HCT116 (cell line): Measurements from ENCODE around the gene HMGN2. TPM values are rescaled to one million over a fixed set of nuclear protein-coding genes. Genes with fewer than 3 reads are reported as not detected.

Source experiments
- ATAC-seq: fragments of 200-7000 bp; cut with Tn5 transposase; 2 replicates; pipeline ENCODE4 v1.9.1; 2020; ENCODE audit warnings: mild to moderate bottlenecking, moderate library complexity
- BruUV-seq: library from RNA; stranded (reverse); fragments of 400-500 nt; replicated peaks from 2 replicates; lab custom pipeline; 2021; lab: Mats Ljungman, UMichigan
- CTCF ChIA-PET: fragments of 300-600 bp; sonication (Branson Sonifier 250); formaldehyde crosslinking; loops from one replicate; lab custom pipeline; 2021; ENCODE audit warnings: antibody characterized with exemption; lab: Charles Lee
- POLR2A ChIA-PET: fragments of 300-600, 350-600 bp; sonication (Branson Sonifier 250); formaldehyde crosslinking; loops from one replicate; lab custom pipeline; 2021; ENCODE audit warnings: antibody characterized with exemption; lab: Charles Lee
- RAD21 ChIA-PET, 2 experiments: fragments of 300-600 bp; sonication (Branson Sonifier 250); formaldehyde crosslinking; loops; one replicate each; lab custom pipeline; 2023; ENCODE audit warnings: low total read pairs in 2 of 2; ENCODE audit not compliant: uncharacterized antibody in 2 of 2, unreplicated experiment in 2 of 2, low non-redundant PET in 1 of 2; lab: Charles Lee
- DNase-seq: peaks from one replicate; pipeline ENCODE4 v3.0.0-alpha.2; 2010; ENCODE audit warnings: low read depth, low spot score
- H2AFZ ChIP-seq: fragments of 200-600 bp; shearing (Covaris generic), sonication (generic); 2 replicates; pipeline ENCODE4 v1.6.1; 2017; ENCODE audit warnings: low read depth, mixed run types, mixed read lengths, antibody characterized with exemption, low read length; ENCODE audit not compliant: poor library complexity, severe bottlenecking
- H3K27ac ChIP-seq: 2 replicates; pipeline ENCODE4 v1.5.1; 2012; ENCODE audit warnings: low read depth, low read length
- H3K27me3 ChIP-seq: fragments of 200-600 bp; sonication (generic); 2 replicates; pipeline ENCODE4 v1.6.1; 2016; ENCODE audit warnings: mixed run types, low read length, mixed read lengths; ENCODE audit not compliant: insufficient read depth
- H3K36me3 ChIP-seq, 2 experiments: fragments of 200-500 bp in 1 of 2; fragments of 200-600 bp in 1 of 2; sonication (Bioruptor generic) in 1 of 2; sonication (generic) in 1 of 2; 2 replicates each; pipeline versions ENCODE4 v1.5.1 to v1.6.1; 2014 to 2016; ENCODE audit warnings: low read length in 2 of 2, inconsistent platforms in 1 of 2, mixed read lengths in 1 of 2, mixed run types in 1 of 2; ENCODE audit not compliant: insufficient read depth in 2 of 2, control insufficient read depth in 1 of 2
- H3K4me1 ChIP-seq, 2 experiments: fragments of 200-600 bp in 1 of 2; sonication (generic) in 1 of 2; 2 replicates each; pipeline versions ENCODE4 v1.5.1 to v1.6.1; 2012 to 2017; ENCODE audit warnings: low read length in 2 of 2, inconsistent platforms in 1 of 2, mild to moderate bottlenecking in 1 of 2, mixed read lengths in 1 of 2, mixed run types in 1 of 2, moderate library complexity in 1 of 2; ENCODE audit not compliant: insufficient read depth in 2 of 2, control insufficient read depth in 1 of 2
- H3K4me2 ChIP-seq: fragments of 200-600 bp; sonication (generic); 2 replicates; pipeline ENCODE4 v1.6.1; 2017; ENCODE audit warnings: mixed run types, low read length, mixed read lengths
- H3K4me3 ChIP-seq, 2 experiments: fragments of 200-600 bp in 1 of 2; sonication (generic) in 1 of 2; replicated peaks in 1 of 2; 2 replicates each; pipeline ENCODE4 v1.5.1; 2011 to 2016; ENCODE audit warnings: low read length in 2 of 2, control low read depth in 1 of 2, low read depth in 1 of 2, mild to moderate bottlenecking in 1 of 2, mixed read lengths in 1 of 2, mixed run types in 1 of 2
- H3K79me2 ChIP-seq: fragments of 200-600 bp; sonication (generic); 2 replicates; pipeline ENCODE4 v1.6.1; 2017; ENCODE audit warnings: mild to moderate bottlenecking, mixed run types, low read length, moderate library complexity, mixed read lengths; ENCODE audit not compliant: insufficient read depth
- H3K9ac ChIP-seq: fragments of 200-600 bp; sonication (generic); 2 replicates; pipeline ENCODE4 v1.6.1; 2016; ENCODE audit warnings: low read length, mixed read lengths
- H3K9me2 ChIP-seq: fragments of 200-600 bp; sonication (generic), shearing (Covaris generic); 2 replicates; pipeline ENCODE4 v1.6.1; 2017; ENCODE audit warnings: mixed run types, mild to moderate bottlenecking, moderate library complexity; ENCODE audit not compliant: insufficient read depth
- H3K9me3 ChIP-seq, 2 experiments: fragments of 200-500 bp in 1 of 2; fragments of 200-600 bp in 1 of 2; sonication (Bioruptor generic) in 1 of 2; sonication (generic) in 1 of 2; 2 replicates each; pipeline ENCODE4 v1.6.1; 2014 to 2017; ENCODE audit warnings: low read length in 2 of 2, mixed read lengths in 2 of 2, inconsistent platforms in 1 of 2, low read depth in 1 of 2, mild to moderate bottlenecking in 1 of 2, mixed run types in 1 of 2, moderate library complexity in 1 of 2; ENCODE audit not compliant: control insufficient read depth in 1 of 2, insufficient read depth in 1 of 2
- H4K20me1 ChIP-seq: fragments of 200-600 bp; sonication (generic), shearing (Covaris generic); 2 replicates; pipeline ENCODE4 v1.6.1; 2017; ENCODE audit warnings: mixed run types, mild to moderate bottlenecking, moderate library complexity; ENCODE audit not compliant: insufficient read depth
- EGR1 ChIP-seq: IDR thresholded peaks from 2 replicates; pipeline ENCODE4 v1.6.1; 2012; ENCODE audit warnings: low read depth
- JUND ChIP-seq: IDR thresholded peaks from 2 replicates; pipeline ENCODE4 v1.6.1; 2012
- POLR2AphosphoS5 ChIP-seq: IDR thresholded peaks from 2 replicates; pipeline ENCODE4 v1.6.1; 2011; ENCODE audit warnings: mild to moderate bottlenecking, low read depth, low read length, moderate library complexity
- REST ChIP-seq: IDR thresholded peaks from 2 replicates; pipeline ENCODE4 v1.6.1; 2012; ENCODE audit warnings: low read depth
- SIN3A ChIP-seq: IDR thresholded peaks from 2 replicates; pipeline ENCODE4 v1.6.1; 2012; ENCODE audit warnings: low read depth
- SP1 ChIP-seq: IDR thresholded peaks from 2 replicates; pipeline ENCODE4 v1.6.1; 2012; ENCODE audit warnings: low read depth
- TCF7L2 ChIP-seq: IDR thresholded peaks from 2 replicates; pipeline ENCODE4 v1.7.0; 2011; ENCODE audit warnings: borderline replicate concordance, inconsistent platforms; ENCODE audit not compliant: insufficient read depth, insufficient read length; ENCODE audit errors: extremely low read depth
- ZFX ChIP-seq: fragments of 450-650 bp; IDR thresholded peaks from 2 replicates; pipeline ENCODE4 v1.6.1; 2017
- ZNF274 ChIP-seq: fragments of 200-500 bp; sonication (Bioruptor generic); IDR thresholded peaks from 2 replicates; pipeline ENCODE4 v1.6.1; 2014; ENCODE audit warnings: mild to moderate bottlenecking, low read depth, low read length, inconsistent platforms
- intact Hi-C: fragments of 100-400 bp; cut with micrococcal nuclease; formaldehyde crosslinking; loops from 2 replicates; pipeline ENCODE4 v1.10.0; 2022
- total RNA-seq: library from RNA; stranded (reverse); gene quantifications from one replicate; pipeline ENCODE4 v1.2.1, GENCODE V29; 2021; ENCODE audit not compliant: unreplicated experiment
- TF ChIP-seq, protein P1 (sequence below): IDR thresholded peaks from 2 replicates; pipeline ENCODE4 v1.6.1; 2012
- TF ChIP-seq, protein P2 (sequence below): IDR thresholded peaks from 2 replicates; pipeline ENCODE4 v1.6.1; 2012

Gene HMGN2
- total RNA-seq, 1 experiment from 2014 or later = 483 TPM

DNA sequence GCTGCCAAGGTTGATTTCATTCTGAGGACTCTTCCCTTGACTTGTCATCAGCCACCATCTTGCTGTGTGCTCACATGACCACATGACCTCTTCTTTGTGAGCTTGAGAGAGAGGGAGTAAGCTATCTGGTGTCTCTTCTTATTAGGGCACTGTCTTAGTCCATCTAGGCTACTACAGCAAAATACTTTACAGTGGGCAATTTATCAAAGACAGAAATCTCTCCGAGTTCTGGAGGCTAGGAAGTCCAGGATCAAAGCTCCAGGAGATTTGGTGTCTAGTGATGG, 45.5 kb downstream of the HMGN2 start (continued):
- TF ChIP-seq ZFX (no peak), REST (no peak), SIN3A (no peak), EGR1 (no peak), TCF7L2 (no peak)

DNA sequence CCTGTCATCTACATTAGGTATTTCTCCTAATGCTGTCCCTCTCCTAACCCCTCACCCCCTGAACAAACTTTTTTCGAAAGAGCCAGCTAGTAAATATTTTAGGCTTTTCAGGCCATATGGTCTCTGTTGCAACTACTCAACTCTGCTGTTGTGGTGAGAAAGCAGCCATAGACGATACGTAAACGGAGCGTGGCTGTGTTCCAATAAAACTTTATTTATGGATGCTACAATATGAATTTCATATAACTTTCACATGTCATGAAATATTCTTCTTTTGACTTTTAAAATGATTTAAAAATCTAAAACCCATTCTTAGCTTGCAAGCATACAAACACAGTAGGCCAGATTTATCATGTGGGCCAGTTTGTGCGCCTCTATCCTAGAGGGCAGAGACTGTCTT, 46.1 kb downstream of the HMGN2 start:
- DNase-seq = no peak
- no peaks in the 10 kb centered on the region for H3K9me2 ChIP-seq
- no peaks in the 10 kb centered on the region for H3K4me1 ChIP-seq
- intact Hi-C loops = no loop called here
- no peak overlapping the region for H3K27ac ChIP-seq
- POLR2A ChIA-PET = no interaction called here
- no peak overlapping the region for H2AFZ ChIP-seq
- ATAC-seq = no peak
- H3K9ac ChIP-seq = no peak overlapping the region
- no peaks in the 10 kb centered on the region for H3K36me3 ChIP-seq
- no peaks in the 10 kb centered on the region for H3K79me2 ChIP-seq
- CTCF ChIA-PET = no interaction called here
- TF ChIP-seq JUND (no peak), ZNF274 (no peak), POLR2AphosphoS5 (no peak), EGR1 (no peak), SP1 (no peak), TCF7L2 (no peak)
- TF ChIP-seq, protein P1, sequence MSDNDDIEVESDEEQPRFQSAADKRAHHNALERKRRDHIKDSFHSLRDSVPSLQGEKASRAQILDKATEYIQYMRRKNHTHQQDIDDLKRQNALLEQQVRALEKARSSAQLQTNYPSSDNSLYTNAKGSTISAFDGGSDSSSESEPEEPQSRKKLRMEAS = no peak
- TF ChIP-seq, protein P2, sequence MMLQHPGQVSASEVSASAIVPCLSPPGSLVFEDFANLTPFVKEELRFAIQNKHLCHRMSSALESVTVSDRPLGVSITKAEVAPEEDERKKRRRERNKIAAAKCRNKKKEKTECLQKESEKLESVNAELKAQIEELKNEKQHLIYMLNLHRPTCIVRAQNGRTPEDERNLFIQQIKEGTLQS = no peak
- no peaks in the 10 kb centered on the region for H4K20me1 ChIP-seq
- no peaks in the 10 kb centered on the region for H3K9me3 ChIP-seq
- H3K4me2 ChIP-seq = no peak overlapping the region
- H3K4me3 ChIP-seq = no peak overlapping the region
- no TSS peak for BruUV-seq
- H3K27me3 ChIP-seq = no peaks in the 10 kb centered on the region
- RAD21 ChIA-PET = no interaction called here
